ENCODE results near the gene RAPGEF2. TPM values are rescaled to one million over a fixed set of nuclear protein-coding genes. Genes with fewer than 3 reads are reported as not detected.

The RAPGEF2 gene
- total RNA-seq, 1 donor from 2014 or later, result 32.6 TPM

DNA sequence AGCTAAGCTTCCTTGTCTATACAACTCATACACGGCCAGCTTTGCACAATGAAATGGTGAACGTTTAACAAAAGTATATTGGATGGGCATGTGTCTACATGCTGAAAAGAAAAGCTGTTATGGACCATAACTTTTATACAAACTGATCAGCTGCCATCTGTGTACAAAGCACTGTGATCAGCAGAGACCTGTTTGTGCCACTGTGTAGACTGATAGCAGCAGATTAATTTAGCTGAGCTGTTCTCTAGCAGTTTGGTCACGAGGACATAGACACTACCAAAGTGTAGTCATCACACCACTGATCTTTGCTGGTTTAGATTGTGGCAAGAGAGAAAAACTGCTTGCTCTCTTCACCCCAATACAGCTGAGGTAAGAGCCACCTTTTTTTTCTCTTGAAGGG lies 124.5 kb downstream of the RAPGEF2 start:
- Histone ChIP-seq H3K4me3 (ENCODE audit: low read depth, low read length) (no peak overlapping the region), H3K27me3 (ENCODE audit: control insufficient read depth, insufficient read depth, low read length) (no peaks in the 10 kb centered on the region), H3K36me3 (ENCODE audit: control insufficient read depth, insufficient read depth, low read length) (no peaks in the 10 kb centered on the region)
- TF ChIP-seq, protein P1, sequence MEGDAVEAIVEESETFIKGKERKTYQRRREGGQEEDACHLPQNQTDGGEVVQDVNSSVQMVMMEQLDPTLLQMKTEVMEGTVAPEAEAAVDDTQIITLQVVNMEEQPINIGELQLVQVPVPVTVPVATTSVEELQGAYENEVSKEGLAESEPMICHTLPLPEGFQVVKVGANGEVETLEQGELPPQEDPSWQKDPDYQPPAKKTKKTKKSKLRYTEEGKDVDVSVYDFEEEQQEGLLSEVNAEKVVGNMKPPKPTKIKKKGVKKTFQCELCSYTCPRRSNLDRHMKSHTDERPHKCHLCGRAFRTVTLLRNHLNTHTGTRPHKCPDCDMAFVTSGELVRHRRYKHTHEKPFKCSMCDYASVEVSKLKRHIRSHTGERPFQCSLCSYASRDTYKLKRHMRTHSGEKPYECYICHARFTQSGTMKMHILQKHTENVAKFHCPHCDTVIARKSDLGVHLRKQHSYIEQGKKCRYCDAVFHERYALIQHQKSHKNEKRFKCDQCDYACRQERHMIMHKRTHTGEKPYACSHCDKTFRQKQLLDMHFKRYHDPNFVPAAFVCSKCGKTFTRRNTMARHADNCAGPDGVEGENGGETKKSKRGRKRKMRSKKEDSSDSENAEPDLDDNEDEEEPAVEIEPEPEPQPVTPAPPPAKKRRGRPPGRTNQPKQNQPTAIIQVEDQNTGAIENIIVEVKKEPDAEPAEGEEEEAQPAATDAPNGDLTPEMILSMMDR (IDR thresholded peaks at IDR 0.05; ENCODE audit: insufficient read depth, low read length, poor library complexity, severe bottlenecking), result no peak
- DNase-seq (ENCODE audit: low read depth), result no peak

DNA sequence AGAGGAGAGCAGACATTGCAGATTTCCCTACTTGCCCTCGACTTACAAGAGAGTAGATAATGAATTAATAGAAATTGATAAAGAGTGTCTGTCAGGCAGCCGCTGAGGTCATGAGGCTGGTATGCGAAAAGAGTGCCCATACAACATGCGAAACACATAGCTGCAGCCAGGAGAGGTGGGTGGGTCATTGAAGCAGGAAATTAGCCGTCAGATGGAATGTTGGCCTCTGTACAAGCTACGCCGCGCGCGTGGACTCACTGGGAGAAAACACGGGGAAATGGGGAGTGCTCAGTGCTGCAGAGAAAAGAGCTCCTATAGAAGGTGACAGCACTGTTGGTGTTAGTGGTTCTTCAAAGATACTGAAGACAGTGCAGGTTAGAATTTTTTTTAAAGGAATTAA lies 125.1 kb downstream of the RAPGEF2 start:
- H3K36me3 ChIP-seq (ENCODE audit: control insufficient read depth, insufficient read depth, low read length), result no peaks in the 10 kb centered on the region
- H3K27me3 ChIP-seq (ENCODE audit: control insufficient read depth, insufficient read depth, low read length), result no peaks in the 10 kb centered on the region
- H3K4me3 ChIP-seq (ENCODE audit: low read depth, low read length), result no peak overlapping the region
- TF ChIP-seq, protein P1 (IDR thresholded peaks at IDR 0.05; ENCODE audit: insufficient read depth, low read length, poor library complexity, severe bottlenecking), result no peak
- DNase-seq (ENCODE audit: low read depth), result peak; percentile 79

DNA sequence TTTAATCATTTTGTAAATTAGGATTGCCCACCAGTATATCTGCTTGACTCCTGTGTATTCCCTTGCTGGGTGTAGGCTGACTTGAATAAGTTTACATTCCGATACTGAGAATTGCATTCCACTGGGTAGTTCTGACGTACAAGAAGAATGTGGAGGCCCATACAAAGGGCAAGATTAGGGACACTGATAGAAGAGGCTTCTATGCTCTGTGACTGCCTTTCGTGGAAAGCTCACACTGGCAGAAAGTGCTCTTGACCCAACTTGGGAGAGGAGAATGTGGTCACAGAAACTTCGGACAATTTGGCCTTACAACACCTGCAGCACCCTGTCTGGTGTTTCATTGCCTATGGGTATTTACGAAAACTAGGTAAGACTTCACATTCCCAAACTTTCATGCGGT lies 126.3 kb downstream of the RAPGEF2 start:
- DNase-seq (ENCODE audit: low read depth), result peak; percentile 35
- Histone ChIP-seq H3K36me3 (ENCODE audit: control insufficient read depth, insufficient read depth, low read length) (no peaks in the 10 kb centered on the region), H3K27me3 (ENCODE audit: control insufficient read depth, insufficient read depth, low read length) (no peaks in the 10 kb centered on the region), H3K4me3 (ENCODE audit: low read depth, low read length) (no peak overlapping the region)
- TF ChIP-seq, protein P1 (IDR thresholded peaks at IDR 0.05; ENCODE audit: insufficient read depth, low read length, poor library complexity, severe bottlenecking), result no peak

DNA sequence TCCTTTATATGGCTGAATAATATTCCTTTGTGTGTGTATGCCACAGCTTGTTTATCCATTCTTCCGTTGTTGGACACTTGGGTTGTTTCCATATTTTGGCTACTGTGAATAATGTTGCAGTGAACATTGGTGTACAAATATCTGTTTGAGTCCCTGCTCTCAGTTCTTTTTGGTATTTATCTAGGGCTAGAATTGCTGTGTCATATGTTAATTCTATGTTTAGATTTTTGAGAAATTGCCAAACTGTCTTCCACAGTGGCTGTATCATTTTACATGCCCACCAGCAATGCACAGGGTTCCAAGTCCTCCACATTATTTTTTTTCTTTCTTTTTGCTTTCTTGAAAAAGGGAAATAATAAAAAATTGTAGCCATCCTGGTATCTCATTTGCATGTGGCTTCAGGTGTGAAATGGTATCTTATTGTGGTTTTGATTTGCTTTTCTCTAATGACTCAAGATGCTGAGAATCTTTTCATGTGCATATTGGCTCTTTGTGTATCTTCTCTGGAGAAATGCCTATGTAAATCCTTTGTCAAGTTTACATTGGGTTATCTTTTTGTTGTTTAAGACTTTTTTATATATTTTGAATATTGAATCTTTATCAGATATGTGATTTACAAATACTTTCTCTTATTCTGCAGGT lies 129.7 kb downstream of the RAPGEF2 start:
- TF ChIP-seq, protein P1 (IDR thresholded peaks at IDR 0.05; ENCODE audit: insufficient read depth, low read length, poor library complexity, severe bottlenecking), result no peak
- Histone ChIP-seq H3K27me3 (ENCODE audit: control insufficient read depth, insufficient read depth, low read length) (no peaks in the 10 kb centered on the region), H3K4me3 (ENCODE audit: low read depth, low read length) (no peak overlapping the region), H3K36me3 (ENCODE audit: control insufficient read depth, insufficient read depth, low read length) (no peaks in the 10 kb centered on the region)
- DNase-seq (ENCODE audit: low read depth), result no peak

DNA sequence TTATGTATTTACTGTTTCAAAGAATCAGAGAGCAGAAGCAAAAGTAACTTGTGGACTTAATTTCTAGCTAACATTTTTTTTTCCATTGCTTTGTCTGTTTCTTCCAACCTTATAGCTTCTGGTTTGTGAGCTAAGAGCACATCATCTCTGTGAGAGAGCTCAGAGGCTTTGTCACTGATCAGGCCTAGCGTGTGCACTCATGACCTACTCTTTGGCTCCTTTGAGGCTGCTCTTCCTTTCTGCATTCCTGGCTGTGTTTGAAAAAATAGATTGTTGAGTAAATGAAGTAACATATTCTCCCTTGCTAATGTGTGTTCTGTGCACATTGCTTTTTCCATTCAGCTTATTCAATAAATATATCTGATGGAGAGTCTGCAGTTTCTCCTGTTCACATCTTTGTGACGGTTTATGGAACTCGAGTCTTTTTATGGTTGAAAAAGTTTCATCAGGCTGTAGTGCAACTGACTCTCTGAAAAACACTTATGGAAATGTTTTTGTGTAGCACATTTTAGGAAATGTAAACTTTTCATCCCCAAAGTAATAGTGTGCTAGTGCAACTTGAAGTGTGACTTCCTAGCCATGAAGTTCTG lies 133.0 kb downstream of the RAPGEF2 start:
- H3K27me3 ChIP-seq (ENCODE audit: control insufficient read depth, insufficient read depth, low read length), result no peaks in the 10 kb centered on the region
- no peaks in the 10 kb centered on the region for H3K36me3 ChIP-seq (ENCODE audit: control insufficient read depth, insufficient read depth, low read length)
- no peak for DNase-seq (ENCODE audit: low read depth)
- TF ChIP-seq, protein P1 (IDR thresholded peaks at IDR 0.05; ENCODE audit: insufficient read depth, low read length, poor library complexity, severe bottlenecking), result no peak
- no peak overlapping the region for H3K4me3 ChIP-seq (ENCODE audit: low read depth, low read length)

DNA sequence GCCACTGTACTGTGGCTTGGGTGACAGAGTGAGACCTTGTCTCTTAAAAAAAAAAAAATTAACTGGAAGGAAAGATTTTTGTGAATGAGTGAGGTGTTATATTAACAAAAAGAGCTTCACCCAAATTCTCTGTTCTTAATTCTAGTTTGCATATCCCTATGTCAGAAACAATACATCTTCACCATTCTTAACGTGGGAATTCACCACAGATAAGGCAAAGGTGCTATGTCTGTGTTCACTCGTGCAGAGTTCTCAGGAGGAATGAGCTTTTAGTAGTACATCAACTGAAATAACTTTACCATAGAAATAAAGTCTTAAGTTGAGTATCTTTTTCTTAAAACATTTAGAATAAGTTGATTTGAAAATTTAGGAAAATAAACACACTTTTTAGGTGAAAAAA lies 135.1 kb downstream of the RAPGEF2 start:
- DNase-seq (ENCODE audit: low read depth), result no peak
- H3K36me3 ChIP-seq (ENCODE audit: control insufficient read depth, insufficient read depth, low read length), result no peaks in the 10 kb centered on the region
- no peak overlapping the region for H3K4me3 ChIP-seq (ENCODE audit: low read depth, low read length)
- H3K27me3 ChIP-seq (ENCODE audit: control insufficient read depth, insufficient read depth, low read length), result no peaks in the 10 kb centered on the region
- TF ChIP-seq, protein P1 (IDR thresholded peaks at IDR 0.05; ENCODE audit: insufficient read depth, low read length, poor library complexity, severe bottlenecking), result no peak
